Measurements from ENCODE around the gene CHRNB2.
A peak's percentile ranks its signal among the peaks of the same experiment; 100 is the strongest.

The CHRNB2 gene

GRCh38 chr1:154623358-154623757 lies 55.8 kb downstream of the CHRNB2 start:
- peaks cover 8% of the 10 kb centered on the region for H3K36me3 Mint-ChIP-seq
- no peak overlapping the region for H3K4me3 Mint-ChIP-seq
- H3K27ac Mint-ChIP-seq = peak overlapping the region; percentile 17
- H3K4me1 Mint-ChIP-seq (ENCODE audit: low read depth) = peaks cover 64% of the 10 kb centered on the region
- H3K9me3 Mint-ChIP-seq (ENCODE audit: low read depth) = no peaks in the 10 kb centered on the region
- H3K27me3 Mint-ChIP-seq = no peaks in the 10 kb centered on the region

DNA sequence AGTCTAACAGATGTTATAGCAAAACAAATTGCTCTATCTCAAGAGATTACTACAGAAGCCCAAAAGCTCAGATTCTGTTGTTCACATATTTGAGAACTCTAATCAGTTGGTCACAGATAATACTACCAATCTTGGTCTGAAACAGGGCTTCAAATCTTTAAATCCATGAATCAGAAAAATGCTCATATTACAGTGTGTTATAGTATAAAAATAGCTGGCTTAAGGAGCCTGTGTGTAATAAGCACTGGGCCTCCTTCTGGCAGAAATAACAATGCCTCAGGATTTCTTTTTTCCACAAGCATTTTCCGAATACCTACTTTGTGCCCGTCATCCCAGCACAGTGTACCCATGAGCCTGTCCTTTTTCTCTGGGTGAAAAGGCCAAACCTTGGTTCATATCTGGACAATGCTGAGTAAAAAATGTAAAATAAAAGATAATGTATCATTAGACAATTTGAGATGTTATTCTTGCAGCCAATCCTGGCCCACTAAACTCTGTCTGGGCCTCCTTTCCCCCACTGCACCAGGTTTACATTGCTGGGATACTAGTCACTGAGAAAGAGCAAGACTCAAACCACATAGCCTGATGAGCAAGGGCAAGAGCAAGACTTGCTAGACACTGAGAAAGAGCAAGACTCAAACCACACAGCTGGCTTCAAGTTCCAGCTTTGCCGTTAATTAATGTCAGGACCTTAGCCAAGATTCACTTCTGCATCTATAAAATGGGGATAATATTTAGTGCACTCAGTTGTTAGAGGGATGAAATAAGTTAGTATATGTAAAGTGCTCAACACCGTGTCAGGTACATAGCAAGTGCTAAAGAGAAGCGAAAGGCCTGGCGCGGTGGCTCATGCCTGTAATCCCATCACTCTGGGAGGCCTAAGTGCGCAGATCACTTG lies 57.4 kb downstream of the CHRNB2 start:
- Mint-ChIP-seq H3K36me3 (peaks cover 11% of the 10 kb centered on the region), H3K9me3 (ENCODE audit: low read depth) (peaks cover 2% of the 10 kb centered on the region), H3K27ac (peak overlapping the region; percentile 47), H3K4me3 (peak overlapping the region; percentile 56), H3K27me3 (no peaks in the 10 kb centered on the region), H3K4me1 (ENCODE audit: low read depth) (peaks cover 55% of the 10 kb centered on the region)

DNA sequence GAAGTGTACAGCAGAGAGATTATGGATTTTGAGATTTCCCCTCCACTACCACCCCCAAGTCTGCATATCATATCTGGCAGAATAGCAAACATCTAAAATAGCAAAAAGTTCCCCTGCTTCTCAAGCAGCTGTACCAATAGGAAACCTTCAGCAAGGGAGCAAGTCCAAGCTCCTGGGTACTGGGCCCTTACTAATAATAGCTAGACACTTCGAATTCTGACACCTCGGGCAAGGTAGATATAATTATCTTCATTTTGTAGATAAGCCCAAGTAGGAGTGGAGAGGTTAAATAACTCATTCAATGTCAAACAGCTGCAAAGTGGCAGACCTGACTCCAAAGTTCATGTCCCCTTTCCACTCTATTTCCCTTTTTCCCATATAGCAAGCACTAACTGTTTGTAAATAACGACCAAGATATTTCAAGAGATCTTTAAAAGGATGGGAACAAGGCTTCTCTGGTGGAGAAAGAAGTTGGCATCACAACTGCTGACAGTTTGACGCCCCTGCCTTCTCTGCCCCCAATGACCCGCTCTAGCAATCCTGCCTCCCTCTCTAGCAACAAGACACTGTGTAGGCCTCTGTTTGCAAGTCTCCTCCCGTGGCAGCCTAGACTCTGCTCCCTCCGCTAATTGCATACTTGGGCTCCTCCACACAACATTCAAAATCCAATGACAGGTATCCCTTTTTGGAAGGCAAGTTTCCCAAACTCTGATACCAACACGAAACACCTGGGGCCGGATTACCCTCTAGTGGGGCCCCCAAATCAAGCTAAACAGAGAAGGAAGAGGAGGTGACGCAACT lies 59.1 kb downstream of the CHRNB2 start:
- peaks cover 7% of the 10 kb centered on the region for H3K9me3 Mint-ChIP-seq (ENCODE audit: low read depth)
- peak overlapping the region; percentile 100 for H3K27ac Mint-ChIP-seq
- H3K4me3 Mint-ChIP-seq = peak overlapping the region; percentile 99
- H3K36me3 Mint-ChIP-seq = peaks cover 14% of the 10 kb centered on the region
- no peaks in the 10 kb centered on the region for H3K27me3 Mint-ChIP-seq
- peaks cover 46% of the 10 kb centered on the region for H3K4me1 Mint-ChIP-seq (ENCODE audit: low read depth)

- Mint-ChIP-seq H3K27me3 (peaks cover 1% of the 10 kb centered on the region), H3K4me1 (ENCODE audit: low read depth) (peaks cover 38% of the 10 kb centered on the region), H3K4me3 (peak overlapping the region; percentile 99), H3K9me3 (ENCODE audit: low read depth) (peaks cover 7% of the 10 kb centered on the region), H3K36me3 (peaks cover 14% of the 10 kb centered on the region), H3K27ac (peak overlapping the region; percentile 100)
Observed at GRCh38 chr1:154627257-154628120, 59.9 kb downstream of the CHRNB2 start.

DNA sequence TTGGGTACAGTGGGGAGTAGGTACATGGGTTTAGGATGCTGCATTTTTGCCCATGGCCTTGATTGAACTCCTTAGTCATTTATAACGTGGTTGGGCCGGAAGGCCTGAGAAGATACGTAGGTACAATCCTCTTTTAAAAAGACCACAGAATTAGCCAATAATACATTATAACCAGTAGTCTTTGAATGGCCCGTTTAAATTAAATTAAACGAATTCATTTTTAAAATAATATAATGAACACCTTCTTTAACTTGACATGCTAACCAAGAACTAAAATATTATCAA lies 60.5 kb downstream of the CHRNB2 start:
- Mint-ChIP-seq H3K27ac (peak overlapping the region; percentile 100), H3K27me3 (peaks cover 1% of the 10 kb centered on the region), H3K4me1 (ENCODE audit: low read depth) (peaks cover 32% of the 10 kb centered on the region), H3K36me3 (peaks cover 14% of the 10 kb centered on the region), H3K9me3 (ENCODE audit: low read depth) (peaks cover 7% of the 10 kb centered on the region), H3K4me3 (peak overlapping the region; percentile 99)

DNA sequence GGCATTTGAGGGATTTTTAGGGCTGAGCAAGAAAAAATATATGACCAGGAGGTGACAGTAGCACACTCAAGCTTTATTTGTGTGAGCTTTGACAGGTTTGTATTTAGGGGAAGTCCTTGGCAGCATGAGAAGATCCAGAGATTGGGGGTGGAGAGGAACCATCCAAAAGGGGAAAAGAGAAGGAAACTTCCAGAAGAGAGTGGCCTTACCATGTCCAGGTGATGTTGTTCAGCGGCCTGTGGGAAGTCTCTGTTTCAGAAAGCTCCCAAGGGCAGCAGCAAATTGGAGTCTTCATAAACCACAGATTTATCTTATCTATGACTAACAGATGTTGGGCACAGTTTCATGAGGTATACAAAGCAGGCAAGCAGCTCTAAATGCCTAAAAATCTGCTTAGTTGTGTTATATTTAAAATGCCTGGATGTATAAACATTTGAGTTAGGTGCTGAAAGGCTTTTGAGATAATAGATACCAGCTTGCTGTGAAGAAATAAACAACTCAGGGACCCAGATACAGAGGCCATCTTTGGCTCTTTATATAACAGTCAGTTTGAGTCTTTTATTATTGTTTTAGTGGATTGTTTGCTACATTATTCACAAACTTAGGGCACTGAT lies 61.6 kb downstream of the CHRNB2 start:
- H3K9me3 Mint-ChIP-seq (ENCODE audit: low read depth) = peaks cover 7% of the 10 kb centered on the region
- peaks cover 13% of the 10 kb centered on the region for H3K36me3 Mint-ChIP-seq
- peaks cover 3% of the 10 kb centered on the region for H3K27me3 Mint-ChIP-seq
- H3K4me1 Mint-ChIP-seq (ENCODE audit: low read depth) = peaks cover 26% of the 10 kb centered on the region
- peak overlapping the region; percentile 99 for H3K4me3 Mint-ChIP-seq
- peak overlapping the region; percentile 100 for H3K27ac Mint-ChIP-seq

Data from activated naive CD8-positive, alpha-beta T cell (primary cell).